Measurements from ENCODE around the gene SCYL3.
"Not testable (repeated sequence)": the region's sequence is repeated elsewhere in the genome, so short reads cannot be mapped to it uniquely, and the experiment has no call there.

SCYL3 gene

GRCh38 chr1:169896013-169896412 is 2.3 kb upstream of the SCYL3 start:
- no peak for DNase-seq

- no peak for DNase-seq
Observed at GRCh38 chr1:169894424-169895145, 889 bp upstream of the SCYL3 start.

GRCh38 chr1:169892927-169893644 is 610 bp downstream of the SCYL3 start:
- no peak for DNase-seq

- DNase-seq: no peak
Observed at GRCh38 chr1:169892176-169892926, 1.3 kb downstream of the SCYL3 start.

GRCh38 chr1:169891539-169891885 is 2.2 kb downstream of the SCYL3 start:
- DNase-seq: no peak

GRCh38 chr1:169890761-169891538 is 2.7 kb downstream of the SCYL3 start:
- no peak for DNase-seq

- DNase-seq: no peak
Observed at GRCh38 chr1:169889871-169890270, 3.8 kb downstream of the SCYL3 start.

- no peak for DNase-seq
Observed at GRCh38 chr1:169886931-169887330, 6.8 kb downstream of the SCYL3 start.

- no peak for DNase-seq
Observed at GRCh38 chr1:169886422-169886821, 7.3 kb downstream of the SCYL3 start.

GRCh38 chr1:169885207-169885606 is 8.5 kb downstream of the SCYL3 start:
- DNase-seq: no peak

GRCh38 chr1:169884634-169885033 is 9.1 kb downstream of the SCYL3 start:
- no peak for DNase-seq

GRCh38 chr1:169882039-169882511 is 11.6 kb downstream of the SCYL3 start:
- DNase-seq: no peak

GRCh38 chr1:169879034-169879840 is 14.5 kb downstream of the SCYL3 start:
- no peak for DNase-seq

- DNase-seq: no peak
Observed at GRCh38 chr1:169878498-169878897, 15.2 kb downstream of the SCYL3 start.

GRCh38 chr1:169877800-169878491 is 15.8 kb downstream of the SCYL3 start:
- no peak for DNase-seq

GRCh38 chr1:169874229-169874628 is 19.5 kb downstream of the SCYL3 start:
- no peak for DNase-seq

- no peak for DNase-seq
Observed at GRCh38 chr1:169873582-169874199, 20.0 kb downstream of the SCYL3 start.

- DNase-seq: no peak
Observed at GRCh38 chr1:169872906-169873305, 20.8 kb downstream of the SCYL3 start.

GRCh38 chr1:169871988-169872387 is 21.7 kb downstream of the SCYL3 start:
- not testable (repeated sequence) for DNase-seq

GRCh38 chr1:169869426-169869825 is 24.3 kb downstream of the SCYL3 start:
- no peak for DNase-seq

- DNase-seq: no peak
Observed at GRCh38 chr1:169868978-169869377, 24.7 kb downstream of the SCYL3 start.

All from NCI-H2107 (cell line).